Activated naive CD4-positive, alpha-beta T cell treated with anti-CD3 and anti-CD28 coated beads, Interleukin-2, amount 50 U/mL, for 72 hours (primary cell): ENCODE measurements around the gene SPRR2E. TPM values are rescaled to one million over a fixed set of nuclear protein-coding genes. Genes with fewer than 3 reads are reported as not detected.
"Not testable (repeated sequence)": the region's sequence is repeated elsewhere in the genome, so short reads cannot be mapped to it uniquely, and the experiment has no call there.

Experiments
- ATAC-seq, 2 donors: fragments of 150-1000 bp; cut with Tn5 transposase; 2 replicates each; pipeline ENCODE4 v1.10.0; 2021; ENCODE audit warnings: mild to moderate bottlenecking in 2 of 2, moderate library complexity in 2 of 2
- DNase-seq, 2 donors: peaks; one replicate each; pipeline ENCODE4 v3.0.0; 2021 to 2022; ENCODE audit warnings: low spot score in 2 of 2
- H3K27ac Mint-ChIP-seq, 2 donors: one replicate each; pipeline ENCODE4 v1.8.0; 2022; ENCODE audit warnings: mild to moderate bottlenecking in 2 of 2, mixed read lengths in 2 of 2
- H3K36me3 Mint-ChIP-seq, 2 donors: one replicate each; pipeline ENCODE4 v1.8.0; 2022; ENCODE audit warnings: mixed read lengths in 2 of 2
- H3K9me3 Mint-ChIP-seq, 2 donors: one replicate each; pipeline ENCODE4 v1.8.0; 2022; ENCODE audit warnings: mixed read lengths in 2 of 2
- total RNA-seq, 2 donors: library from RNA; stranded (reverse); gene quantifications; one replicate each; pipeline ENCODE4 v1.2.3, GENCODE V29; 2022

The SPRR2E gene
- total RNA-seq, 2 donors from 2014 or later = not detected

- H3K9me3 Mint-ChIP-seq = no peaks in the 10 kb centered on the region
- no peaks in the 10 kb centered on the region for H3K36me3 Mint-ChIP-seq
- DNase-seq (no peak), ATAC-seq (no peak)
- H3K27ac Mint-ChIP-seq = no peak overlapping the region
Measured at GRCh38 chr1:153087652-153088051, 6.7 kb downstream of the SPRR2E start.

GRCh38 chr1:153081736-153082135, 12.6 kb downstream of the SPRR2E start:
- no peak for ATAC-seq
- Mint-ChIP-seq H3K27ac (no peak overlapping the region), H3K9me3 (peaks cover 5 to 6% of the 10 kb centered on the region in 2 donors), H3K36me3 (peaks cover 0 to 6% of the 10 kb centered on the region in 2 donors)
- no peak for DNase-seq

GRCh38 chr1:153072806-153073726, 21.3 kb downstream of the SPRR2E start:
- DNase-seq = no peak
- Mint-ChIP-seq H3K9me3 (no peaks in the 10 kb centered on the region), H3K27ac (no peak overlapping the region), H3K36me3 (no peaks in the 10 kb centered on the region)
- ATAC-seq = no peak

DNA sequence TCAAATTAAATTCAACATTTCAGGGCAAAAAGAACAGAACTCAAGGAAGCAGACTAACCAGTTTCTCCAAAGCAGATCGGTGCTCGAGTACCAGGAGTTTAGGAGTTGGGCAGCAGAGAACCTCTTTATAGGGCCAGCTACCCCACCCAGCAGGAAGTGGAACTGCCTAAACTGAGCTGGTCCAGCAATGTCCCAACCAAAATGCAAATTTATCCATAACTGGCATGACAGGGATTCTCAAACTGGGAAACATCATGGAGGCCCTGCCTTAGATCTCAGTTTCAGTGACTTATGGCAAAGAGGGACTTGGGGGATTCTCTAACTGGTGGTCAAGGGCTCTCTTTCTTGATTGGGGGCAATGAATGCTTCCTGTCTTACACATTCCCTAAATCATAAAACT, 22.8 kb downstream of the SPRR2E start, which contains the start of gene SPRR2B:
Gene SPRR2B, minus strand, starts transcription at position 101 of the 400 bp plus-strand sequence. CDS start 772 bp downstream, outside the sequence.
- no peak for ATAC-seq
- Mint-ChIP-seq H3K27ac (no peak within 1 kb of the TSS), H3K36me3 (no peaks in the 10 kb centered on the region), H3K9me3 (no peaks in the 10 kb centered on the region)
- DNase-seq = no peak

DNA sequence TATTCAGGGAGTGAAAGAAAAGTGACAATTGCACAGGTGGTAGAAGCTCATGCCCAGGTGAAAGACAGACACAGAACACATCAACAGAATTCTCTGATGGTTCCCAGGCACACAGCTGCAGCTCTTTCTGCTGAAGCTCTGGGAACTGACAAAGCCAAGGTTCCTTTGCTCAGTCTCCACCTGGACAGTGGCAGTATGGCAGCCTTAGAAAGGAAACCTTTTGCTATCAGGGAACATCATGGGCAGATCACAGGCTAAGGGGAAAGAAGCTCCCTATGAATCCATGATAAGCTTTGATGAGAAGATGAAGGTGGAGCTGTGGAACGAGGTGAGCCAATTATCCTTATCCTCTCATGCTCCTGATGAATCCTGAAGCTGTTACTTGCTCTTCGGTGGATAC, 24.1 kb downstream of the SPRR2E start:
- Mint-ChIP-seq H3K9me3 (no peaks in the 10 kb centered on the region), H3K27ac (no peak overlapping the region), H3K36me3 (no peaks in the 10 kb centered on the region)
- ATAC-seq (no peak), DNase-seq (no peak)

GRCh38 chr1:153058826-153059784, 35.2 kb downstream of the SPRR2E start:
- ATAC-seq = no peak
- DNase-seq = no peak
- Mint-ChIP-seq H3K27ac (no peak overlapping the region), H3K36me3 (no peaks in the 10 kb centered on the region), H3K9me3 (no peaks in the 10 kb centered on the region)

DNA sequence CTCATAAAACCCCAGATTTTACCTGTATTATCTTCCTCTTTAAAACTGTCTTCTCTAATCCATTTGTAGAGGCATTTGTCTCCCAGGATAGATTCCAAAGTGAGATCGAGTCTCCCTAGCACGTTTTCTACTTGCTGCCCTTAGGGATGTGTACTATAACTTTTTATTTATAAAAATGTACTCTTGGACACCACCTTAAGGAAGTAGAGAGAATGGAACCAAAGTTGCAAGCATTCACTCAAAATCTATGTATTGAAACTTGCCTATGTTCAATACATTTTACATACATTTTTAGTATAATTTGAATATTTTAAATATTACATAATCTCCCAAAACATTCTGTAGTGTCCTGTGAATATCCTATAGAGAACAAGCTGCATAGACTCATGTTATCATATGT, 36.2 kb downstream of the SPRR2E start:
- Mint-ChIP-seq H3K36me3 (no peaks in the 10 kb centered on the region), H3K27ac (no peak overlapping the region), H3K9me3 (no peaks in the 10 kb centered on the region)
- no peak for ATAC-seq
- no peak for DNase-seq

GRCh38 chr1:153057375-153057774, 37.0 kb downstream of the SPRR2E start, which contains the start of gene SPRR2A:
TSS of gene SPRR2A (minus strand) at chr1:153057512. CDS start at chr1:153056735, 777 bp downstream.
- DNase-seq = no peak
- ATAC-seq = no peak
- H3K36me3 Mint-ChIP-seq = no peaks in the 10 kb centered on the region
- H3K9me3 Mint-ChIP-seq = peaks cover 0 to 4% of the 10 kb centered on the region in 2 donors
- no peak within 1 kb of the TSS for H3K27ac Mint-ChIP-seq

GRCh38 chr1:153056111-153056510, 38.2 kb downstream of the SPRR2E start:
- not testable (repeated sequence) for ATAC-seq, H3K9me3 Mint-ChIP-seq, DNase-seq, H3K27ac Mint-ChIP-seq, H3K36me3 Mint-ChIP-seq

DNA sequence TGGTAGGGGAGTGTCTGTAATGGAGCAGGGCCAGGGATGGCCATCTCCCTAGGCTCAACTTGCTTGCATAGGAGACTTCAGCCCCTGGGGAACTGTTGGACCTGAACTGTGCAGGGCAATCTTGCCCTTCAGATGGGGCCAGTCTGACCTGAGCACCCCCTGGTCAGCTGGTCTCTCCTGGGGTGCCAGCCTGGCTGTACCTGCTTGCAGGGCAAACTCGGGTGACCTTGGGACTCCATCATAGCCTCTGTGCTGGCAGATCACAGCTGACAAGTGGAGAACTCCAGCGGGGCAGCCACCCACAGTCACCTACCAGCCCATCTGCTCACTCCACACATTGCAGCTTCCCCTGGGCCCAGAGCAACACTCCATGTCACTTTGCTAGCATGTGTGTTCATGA, 45.1 kb downstream of the SPRR2E start:
- Mint-ChIP-seq H3K27ac (no peak overlapping the region), H3K36me3 (no peaks in the 10 kb centered on the region), H3K9me3 (peaks cover 4 to 8% of the 10 kb centered on the region in 2 donors)
- no peak for DNase-seq
- ATAC-seq = no peak

Other genes starting within 250 kb of the SPRR2E start
- not detected for gene LCE7A, start 234.5 kb downstream of the SPRR2E start, total RNA-seq
- not detected for gene SMCP, start 216.2 kb downstream of the SPRR2E start, total RNA-seq
- not detected for gene IVL, start 186.0 kb downstream of the SPRR2E start, total RNA-seq
- not detected for gene SPRR5, start 147.3 kb downstream of the SPRR2E start, total RNA-seq
- not detected for gene SPRR4, start 123.9 kb downstream of the SPRR2E start, total RNA-seq
- gene SPRR1A, start 110.4 kb downstream of the SPRR2E start, total RNA-seq = not detected
- not detected for gene SPRR3, start 92.8 kb downstream of the SPRR2E start, total RNA-seq
- gene SPRR1B, start 63.3 kb downstream of the SPRR2E start, total RNA-seq = not detected
- gene SPRR2D, start 53.4 kb downstream of the SPRR2E start, total RNA-seq = not detected
- not detected for gene SPRR2A, start 37.0 kb downstream of the SPRR2E start, total RNA-seq
- gene SPRR2B, start 22.9 kb downstream of the SPRR2E start, total RNA-seq = not detected
- not detected for gene SPRR2F, start 19.0 kb upstream of the SPRR2E start, total RNA-seq
- gene SPRR2G, start 56.4 kb upstream of the SPRR2E start, total RNA-seq = not detected
- not detected for gene LELP1, start 108.9 kb upstream of the SPRR2E start, total RNA-seq
- not detected for gene PRR9, start 123.1 kb upstream of the SPRR2E start, total RNA-seq
- not detected for gene LORICRIN, start 165.2 kb upstream of the SPRR2E start, total RNA-seq
- gene PGLYRP3, start 218.4 kb upstream of the SPRR2E start, total RNA-seq = not detected